CD4-positive, alpha-beta T cell treated with Interleukin-12 subunit alpha and Interleukin-12 subunit beta, for 1 hour (primary cell): Measurements from ENCODE around the gene PRR32.
"Not testable (repeated sequence)": the region's sequence is repeated elsewhere in the genome, so short reads cannot be mapped to it uniquely, and the experiment has no call there.

Source experiments
- DNase-seq: peaks from one replicate; pipeline ENCODE4 v3.0.0-alpha.2; 2020

PRR32 gene, protein sequence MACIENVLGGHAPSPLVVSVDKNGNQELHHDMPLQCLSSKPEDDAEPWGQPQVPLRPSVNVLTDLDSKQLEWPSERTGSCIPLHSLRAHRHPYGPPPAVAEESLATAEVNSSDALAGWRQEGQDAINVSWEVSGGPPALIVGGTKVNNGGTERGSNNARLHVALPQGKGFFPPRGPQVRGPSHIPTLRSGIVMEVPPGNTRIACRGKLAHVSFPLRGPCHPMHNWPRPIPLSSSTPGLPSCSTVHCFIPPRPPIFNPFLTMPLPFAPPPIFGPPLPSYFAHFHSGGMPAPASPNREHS

DNA sequence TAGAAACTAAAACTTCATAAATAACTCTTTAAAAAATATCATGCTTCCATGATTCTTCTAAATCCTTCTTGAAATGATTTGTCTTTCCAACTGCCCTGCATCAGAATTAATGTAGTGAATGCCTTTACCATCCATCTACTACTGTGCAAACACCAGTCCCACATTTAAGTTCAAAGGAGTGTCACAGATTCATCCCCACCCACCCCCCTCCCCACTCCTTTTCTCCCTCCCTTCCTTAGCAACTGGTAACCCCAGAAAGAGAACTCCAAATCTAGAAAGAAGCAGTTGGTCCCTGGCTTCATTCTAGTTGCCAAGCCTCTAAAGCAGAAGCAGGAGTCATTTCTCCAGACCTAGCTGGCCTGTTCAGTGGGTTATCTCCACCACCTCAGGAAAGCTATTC lies at the start of gene PRR32:
Gene PRR32 (plus strand): TSS at position 301 of the 400 bp plus-strand sequence. CDS start 115 bp downstream, outside the sequence.
- DNase-seq: no peak

DNA sequence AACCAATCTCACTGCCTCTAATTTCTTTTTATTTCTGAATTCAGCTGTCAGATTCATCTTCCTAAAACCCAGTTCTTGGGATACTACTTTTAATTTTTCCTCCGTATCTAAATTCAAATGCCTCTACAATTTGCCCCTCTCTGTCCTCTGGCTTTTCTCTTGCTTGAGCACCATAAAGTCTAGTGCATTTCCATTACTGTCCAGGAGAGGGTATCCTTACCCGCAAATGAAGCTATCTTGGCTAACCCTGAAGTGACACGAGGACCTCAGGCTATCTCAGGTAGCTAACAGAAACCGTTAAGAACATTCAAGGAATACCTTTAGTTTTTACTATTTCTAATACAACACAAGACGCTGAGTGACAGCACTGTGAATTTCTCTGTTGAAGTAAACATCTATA lies 49.4 kb upstream of the PRR32 start:
- no peak for DNase-seq

DNA sequence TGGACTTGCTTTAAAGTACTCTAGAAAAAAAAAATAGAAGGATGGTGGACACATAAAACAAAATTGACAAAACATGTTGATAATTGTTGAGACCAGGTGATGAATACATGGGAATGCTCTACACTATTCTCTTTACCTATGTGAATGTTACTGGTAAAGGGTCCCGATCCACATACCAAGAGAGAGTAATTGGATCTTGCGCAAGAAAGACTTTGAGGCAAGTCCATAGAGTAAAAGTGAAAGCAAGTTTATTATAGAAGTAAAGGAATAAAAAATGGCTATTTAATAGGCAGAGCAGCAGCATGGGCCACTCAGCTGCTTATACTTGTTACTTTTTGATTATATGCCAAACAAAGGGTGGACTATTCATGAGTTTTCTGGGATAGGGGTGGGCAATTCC lies 34.0 kb upstream of the PRR32 start:
- no peak for DNase-seq

DNA sequence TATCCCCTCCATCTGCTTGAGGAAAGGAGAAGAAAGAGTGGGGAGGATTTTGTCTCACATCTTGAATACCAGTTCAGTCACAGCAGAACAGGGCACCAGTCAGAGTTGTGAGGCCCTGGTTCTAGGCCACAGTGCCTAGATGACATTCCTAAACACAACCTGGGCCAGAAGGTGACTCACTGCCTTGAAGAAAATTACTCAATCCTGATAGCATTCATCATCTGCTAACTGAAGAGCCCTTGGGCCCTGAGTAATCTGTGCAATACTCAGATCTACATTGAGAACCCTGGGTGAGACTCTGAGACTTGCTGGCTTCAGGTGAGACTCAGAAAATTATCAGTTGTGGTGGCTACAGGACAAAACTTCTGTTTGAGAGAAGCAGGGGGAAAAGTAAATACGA lies 20.5 kb upstream of the PRR32 start:
- no peak for DNase-seq

DNA sequence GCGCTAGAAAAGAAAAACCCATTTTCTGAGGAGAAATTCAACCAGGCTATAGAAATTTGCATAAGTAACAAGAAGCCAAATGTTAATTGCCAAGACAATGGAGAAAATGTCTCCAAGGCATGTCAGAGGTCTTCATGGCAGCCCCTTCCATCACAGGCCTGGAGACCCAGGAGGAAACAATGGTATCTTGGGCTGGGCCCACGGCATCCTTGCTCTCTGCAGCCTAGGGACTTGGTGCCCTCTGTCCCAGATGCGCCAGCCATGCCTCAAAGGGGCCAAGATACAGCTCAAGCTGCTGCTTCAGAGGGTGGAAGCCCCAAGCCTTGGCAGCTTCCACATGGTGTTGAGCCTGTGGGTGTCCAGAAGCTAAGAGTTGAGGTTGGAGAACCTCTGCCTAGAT lies 12.7 kb upstream of the PRR32 start:
- DNase-seq: not testable (repeated sequence)

DNA sequence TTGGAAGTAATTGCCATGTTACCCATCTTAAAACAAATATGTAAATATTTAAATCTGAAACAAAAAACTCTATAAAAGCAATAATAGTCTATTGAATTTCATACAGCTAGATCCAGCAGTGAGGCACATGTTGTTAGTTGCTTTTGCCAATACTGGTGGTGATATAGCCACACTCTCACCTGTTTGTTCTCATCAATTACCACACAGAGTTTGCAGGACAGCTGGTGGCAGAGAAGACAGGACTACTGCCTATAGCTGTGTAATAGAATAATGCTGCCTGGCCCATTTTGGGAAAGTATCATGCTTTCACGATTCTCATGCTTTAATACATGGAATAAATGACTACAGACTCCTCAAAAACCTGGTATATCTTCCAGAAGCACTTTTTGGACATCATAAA lies 3.7 kb upstream of the PRR32 start:
- no peak for DNase-seq

DNA sequence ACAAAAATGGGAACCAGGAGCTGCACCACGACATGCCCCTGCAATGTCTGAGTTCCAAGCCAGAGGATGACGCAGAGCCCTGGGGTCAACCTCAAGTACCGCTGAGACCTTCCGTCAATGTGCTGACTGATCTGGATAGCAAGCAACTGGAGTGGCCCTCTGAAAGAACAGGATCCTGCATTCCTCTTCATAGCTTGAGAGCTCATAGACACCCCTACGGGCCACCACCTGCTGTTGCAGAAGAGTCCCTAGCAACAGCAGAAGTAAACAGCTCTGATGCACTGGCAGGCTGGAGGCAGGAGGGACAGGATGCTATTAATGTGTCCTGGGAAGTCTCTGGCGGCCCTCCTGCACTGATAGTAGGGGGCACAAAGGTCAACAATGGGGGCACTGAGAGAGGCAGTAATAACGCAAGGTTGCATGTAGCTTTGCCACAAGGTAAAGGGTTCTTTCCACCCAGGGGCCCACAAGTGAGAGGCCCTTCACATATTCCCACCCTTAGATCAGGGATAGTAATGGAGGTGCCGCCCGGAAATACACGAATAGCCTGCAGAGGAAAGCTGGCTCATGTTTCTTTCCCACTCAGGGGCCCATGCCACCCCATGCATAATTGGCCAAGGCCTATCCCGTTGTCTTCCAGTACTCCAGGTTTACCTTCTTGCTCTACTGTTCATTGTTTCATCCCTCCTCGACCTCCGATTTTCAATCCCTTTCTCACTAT lies 1.3 kb downstream of the PRR32 start:
- DNase-seq: no peak

DNA sequence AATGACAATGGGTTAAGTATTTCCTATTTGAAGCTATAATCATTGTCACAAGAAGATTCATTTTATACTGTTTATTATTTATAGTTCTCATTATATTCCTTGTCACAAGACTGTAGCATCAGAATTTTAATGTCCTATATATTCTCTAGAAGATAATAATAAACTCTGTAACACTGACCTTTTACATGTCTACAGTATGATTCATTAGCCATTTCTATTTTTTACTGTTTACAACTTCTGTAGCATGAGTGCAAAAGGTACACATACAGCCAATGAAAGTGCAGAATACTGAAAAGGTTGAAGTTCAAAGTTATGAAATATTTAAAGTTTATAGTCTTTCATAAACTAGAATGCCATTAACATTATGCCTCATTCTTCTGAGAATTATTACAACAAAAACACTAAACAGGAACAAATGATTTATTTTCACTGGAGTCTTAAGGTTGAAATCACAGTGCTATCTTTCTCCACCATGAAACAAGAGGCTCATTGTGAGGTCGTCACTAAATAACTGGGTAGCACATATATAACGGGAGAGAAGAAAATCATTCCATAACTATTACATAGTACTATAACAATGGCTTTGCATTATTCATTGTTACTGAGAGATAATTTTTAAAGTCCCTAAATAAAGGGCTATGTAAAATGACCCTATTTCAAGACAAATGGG lies 4.9 kb downstream of the PRR32 start:
- no peak for DNase-seq

DNA sequence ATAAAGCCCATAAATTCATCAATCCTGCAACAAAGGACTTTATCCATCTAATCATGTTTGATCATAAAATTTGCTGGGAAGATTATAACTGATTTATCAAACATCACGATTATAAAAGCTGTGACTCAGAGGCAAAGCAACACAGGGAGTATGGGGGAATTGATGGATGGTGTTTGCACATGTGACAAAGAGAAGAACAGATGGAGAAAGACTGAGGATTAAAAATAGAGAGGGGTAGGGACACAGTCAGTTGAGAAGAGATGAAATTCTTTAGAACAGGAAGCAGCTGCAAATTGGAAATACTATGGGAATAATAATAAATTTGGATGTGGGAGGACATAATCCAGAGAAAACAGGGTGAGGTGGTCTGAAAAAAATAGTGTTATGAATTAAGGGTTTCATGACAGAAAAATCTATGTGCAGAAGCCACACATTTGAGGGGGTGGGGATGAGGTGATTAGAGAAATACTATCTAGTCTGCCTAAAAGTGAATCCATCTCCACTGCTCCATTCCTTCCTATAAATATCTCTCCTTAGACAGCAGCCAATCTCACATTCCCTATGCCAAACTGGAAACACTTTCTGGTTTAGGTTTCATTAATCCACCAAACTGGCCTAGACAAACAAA lies 6.2 kb downstream of the PRR32 start:
- no peak for DNase-seq

DNA sequence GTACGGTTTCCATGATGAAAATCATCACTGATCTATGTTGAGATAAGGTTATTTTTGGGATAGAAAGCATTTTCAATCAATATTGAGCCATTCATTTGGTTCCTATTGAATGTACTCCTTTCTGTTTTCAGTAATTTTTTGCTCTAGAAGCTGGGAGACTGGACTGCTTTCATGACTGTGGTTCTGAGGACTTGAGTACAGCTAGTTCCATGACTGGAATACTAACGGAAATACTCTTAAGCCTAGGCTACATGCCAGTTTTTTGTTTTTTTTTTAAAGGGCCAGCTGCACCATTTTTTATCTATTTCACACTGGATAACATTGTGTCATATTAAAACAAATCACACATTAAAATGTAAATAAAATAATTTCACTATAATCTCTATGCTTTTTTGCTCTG lies 16.7 kb downstream of the PRR32 start:
- no peak for DNase-seq

DNA sequence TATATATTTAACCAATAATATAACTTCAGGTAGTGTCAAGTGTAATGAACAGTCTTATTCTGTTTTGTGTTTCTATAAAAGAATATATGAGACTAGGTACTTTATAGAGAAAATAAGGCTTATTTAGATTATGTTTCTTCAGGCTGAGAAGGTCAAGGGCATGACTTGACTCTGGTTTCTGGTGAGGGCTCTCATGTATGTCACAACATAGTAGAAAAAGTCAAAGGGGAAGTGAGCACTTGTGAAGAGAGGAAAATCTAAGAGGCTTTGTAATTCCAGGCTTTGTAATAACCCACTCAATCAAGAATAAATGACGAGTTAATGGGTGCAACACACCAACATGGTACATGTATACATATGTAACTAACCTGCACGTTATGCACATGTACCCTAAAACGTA lies 27.6 kb downstream of the PRR32 start:
- DNase-seq: no peak

DNA sequence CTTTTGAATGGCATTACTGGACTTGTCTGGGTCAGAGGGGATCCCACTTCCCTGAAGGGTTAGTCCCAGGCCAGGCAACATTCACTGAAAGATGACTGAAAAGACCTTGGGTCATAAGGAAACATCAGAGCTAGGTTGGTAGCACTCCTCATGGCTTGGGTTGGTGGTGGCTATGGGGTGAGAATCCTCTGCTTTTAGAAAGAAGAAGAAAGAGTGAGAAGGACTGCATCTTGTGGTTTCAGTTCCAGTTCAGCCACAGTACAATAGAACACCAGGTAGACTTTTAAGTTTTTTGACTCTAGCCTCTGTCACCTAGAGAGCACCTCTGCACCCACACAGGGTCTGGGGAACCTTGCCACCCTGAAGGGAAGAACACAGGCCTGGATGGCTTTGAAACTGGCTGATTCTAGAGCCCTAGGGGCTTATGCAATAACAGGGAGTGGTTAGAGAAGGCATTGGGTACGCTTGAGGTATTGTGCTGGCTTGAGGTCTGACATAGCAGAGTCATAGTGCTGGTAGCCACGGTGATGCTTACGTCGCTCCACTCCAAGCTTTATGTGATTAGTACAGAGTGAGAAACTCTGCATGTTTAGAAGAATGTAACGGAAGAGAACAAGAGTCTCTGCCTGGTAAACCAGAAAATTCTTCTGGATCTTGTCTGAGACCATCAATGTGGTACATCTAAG lies 36.5 kb downstream of the PRR32 start:
- no peak for DNase-seq
